Embryonic facial prominence (tissue), 1 donor: ENCODE data around the gene NTPCR.

Source experiments
- DNase-seq: peaks from one replicate; pipeline ENCODE4 v3.0.0-alpha.2; 2016; ENCODE audit errors: extremely low spot score

The NTPCR gene

DNA sequence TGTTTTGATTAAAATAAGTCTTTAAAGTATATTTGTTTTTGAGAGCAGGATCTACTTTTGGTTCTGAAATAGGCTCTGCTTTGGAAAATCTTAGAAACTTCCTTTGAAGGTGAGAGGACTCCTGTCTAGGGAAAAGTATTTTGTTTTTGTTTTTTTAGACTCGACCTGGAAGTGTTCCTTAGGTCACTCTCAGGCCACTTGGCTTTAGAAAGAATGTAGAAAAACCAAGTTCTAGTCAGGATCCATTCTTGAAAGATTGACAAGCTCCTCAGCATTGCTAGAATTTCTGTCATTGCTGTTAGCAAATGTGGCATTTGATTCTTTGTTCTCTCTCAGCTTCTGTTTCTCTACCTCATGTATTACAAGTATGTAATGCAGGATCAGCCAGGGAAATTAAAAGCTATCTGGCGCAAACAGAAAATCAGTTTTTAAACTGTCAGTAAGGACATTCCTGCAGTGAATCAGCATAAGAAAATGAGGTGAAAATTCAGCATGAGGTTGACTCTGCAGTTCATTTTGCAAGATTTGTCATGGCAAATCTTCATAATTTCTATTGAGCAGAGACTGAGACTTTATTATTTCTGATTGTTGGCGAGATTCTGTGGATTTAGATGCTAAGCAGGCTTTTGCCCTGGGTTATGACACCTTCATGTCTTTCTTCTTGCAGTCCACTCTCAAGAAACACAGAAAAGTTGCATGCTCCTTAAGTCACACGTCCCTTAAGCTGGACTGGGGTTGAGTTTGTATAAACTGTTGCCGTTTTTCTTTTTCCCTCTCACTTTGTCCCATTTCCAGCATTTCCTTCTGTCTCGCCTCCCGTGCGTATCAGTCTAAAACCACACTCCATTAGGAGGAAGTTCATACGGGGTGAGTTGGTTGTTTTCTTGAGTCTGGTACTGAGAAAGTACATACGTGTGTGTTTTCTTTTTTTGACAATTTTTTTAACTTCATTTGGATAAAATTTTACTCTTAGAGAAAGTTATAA, 12.6 kb downstream of the NTPCR start:
- no peak for DNase-seq

DNA sequence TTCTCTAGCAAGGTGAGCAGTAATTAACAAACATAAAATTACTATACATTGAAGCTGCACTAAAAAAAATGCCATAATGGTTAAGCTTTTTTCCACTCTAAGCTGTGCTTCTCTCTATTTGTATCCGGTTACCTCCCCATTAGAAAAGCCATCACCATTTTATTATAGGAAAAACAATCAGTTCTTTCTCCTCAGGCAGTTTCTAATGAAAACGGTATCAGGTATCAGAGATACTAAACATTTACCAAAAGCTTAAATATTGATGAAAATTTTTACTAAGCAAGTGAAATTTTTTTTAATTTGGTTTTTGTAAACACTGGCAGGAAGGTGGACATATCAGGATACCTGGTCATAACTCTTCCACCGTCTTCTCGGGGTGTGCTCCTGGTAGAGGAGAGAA, 14.2 kb downstream of the NTPCR start:
- DNase-seq, result no peak

DNA sequence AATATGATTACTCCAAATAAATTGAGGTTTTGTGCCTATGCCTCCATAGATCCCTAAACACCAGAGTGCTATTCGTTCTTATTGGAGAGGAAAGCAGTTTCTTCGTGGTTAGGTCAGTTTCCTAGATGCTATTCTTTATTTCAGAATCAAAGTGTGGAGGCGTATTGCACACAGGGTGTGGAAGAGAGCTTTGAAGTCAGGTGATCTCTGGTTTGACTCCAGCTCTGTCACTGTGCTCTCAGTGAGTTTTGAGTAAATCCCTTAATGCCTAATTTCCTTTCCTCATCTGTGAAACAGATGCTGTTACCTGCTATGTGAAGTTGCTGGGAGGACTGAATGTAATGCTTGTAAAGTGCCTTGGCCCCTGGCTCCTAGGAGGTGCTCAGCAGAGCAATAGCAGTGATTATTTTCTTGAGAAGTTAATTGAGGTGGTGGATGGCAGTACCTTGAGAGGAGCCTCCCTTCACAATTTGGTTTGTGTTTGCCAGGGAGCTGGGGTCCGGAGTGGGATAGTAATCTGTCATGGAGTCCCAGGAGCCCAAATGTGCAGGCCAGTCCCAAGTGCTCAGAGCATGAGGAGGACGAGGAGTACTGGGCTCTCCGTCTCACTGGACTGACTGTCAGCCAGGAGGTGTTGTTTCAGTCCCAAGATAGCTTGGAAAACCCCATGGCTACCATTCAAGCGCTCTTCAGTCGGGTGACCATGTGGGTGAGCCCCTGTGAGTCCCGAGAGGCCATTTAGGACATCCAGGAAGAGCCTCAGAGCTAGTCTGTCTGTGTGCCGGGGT, 14.9 kb downstream of the NTPCR start:
- no peak for DNase-seq

DNA sequence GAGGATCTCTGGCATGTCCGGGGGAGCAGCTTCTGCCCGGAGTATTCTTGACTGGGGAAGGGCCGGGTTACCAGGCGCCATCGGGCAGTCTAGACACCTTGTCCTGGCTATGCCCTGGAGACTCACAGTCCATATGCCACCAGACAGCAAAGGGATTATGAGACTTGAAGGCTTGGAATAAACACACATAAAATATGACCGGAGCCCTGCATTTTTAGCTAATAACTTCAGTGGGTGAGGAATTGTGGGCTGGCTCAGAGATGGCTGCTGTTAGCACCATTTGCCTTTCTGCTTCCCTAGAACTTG, 15.5 kb downstream of the NTPCR start:
- no peak for DNase-seq

DNA sequence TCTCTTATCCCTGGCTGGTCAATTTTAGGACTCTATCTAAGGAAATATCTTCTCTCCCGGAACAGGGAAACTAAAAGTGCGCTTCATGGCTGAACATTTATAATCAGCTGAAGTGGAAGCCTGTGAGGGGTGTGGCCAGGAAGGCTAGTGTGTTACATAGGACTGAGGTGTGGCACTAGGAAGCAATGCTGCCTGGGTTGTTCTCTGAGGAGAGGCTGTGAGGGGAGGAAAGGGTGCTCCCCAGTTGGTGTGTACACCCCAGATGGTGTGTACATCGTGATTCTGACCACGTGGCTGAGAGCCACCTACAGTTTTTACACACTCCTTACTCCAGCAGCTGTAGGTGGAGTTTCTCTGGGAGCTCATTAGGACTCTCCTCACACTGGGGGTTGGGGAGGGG, 16.3 kb downstream of the NTPCR start:
- DNase-seq, result no peak

DNA sequence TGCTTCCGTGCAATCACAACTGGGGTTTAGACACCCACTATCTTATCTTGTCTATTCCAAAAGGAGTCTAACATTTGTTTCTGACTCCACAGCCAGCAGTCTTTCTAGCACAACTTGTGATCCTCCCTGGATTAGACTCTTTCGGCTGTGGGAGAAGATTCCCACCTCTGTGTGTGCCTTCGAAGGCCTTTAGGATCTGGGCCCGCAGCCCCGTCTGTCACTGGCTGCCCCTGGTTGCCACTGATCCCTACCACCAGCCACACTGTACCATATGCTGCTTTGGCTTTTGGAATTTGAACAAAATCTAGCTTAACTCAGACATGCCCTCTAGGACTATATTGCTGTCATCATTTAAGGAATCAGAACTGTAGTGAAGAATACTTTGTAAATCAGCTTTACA, 18.0 kb downstream of the NTPCR start:
- DNase-seq, result no peak

DNA sequence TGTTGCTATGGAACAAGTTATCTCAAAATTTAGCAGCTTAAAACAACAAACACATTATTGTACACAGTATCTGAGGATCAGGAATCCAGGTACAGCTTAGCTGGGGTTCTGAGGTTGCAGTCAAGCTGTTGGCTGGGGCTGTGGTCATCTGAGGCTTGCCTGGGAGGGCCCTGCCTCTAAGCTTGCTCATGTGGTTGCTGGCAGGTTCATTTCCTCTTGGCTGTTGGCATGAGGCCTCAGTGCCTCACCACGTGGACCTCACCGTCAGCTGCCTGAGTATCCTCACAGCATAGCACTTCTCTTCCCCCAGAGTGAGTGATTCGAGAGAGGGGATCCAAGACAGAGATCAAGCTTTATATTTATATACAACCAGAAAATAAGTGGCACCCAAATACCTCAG, 18.6 kb downstream of the NTPCR start:
- DNase-seq, result no peak

DNA sequence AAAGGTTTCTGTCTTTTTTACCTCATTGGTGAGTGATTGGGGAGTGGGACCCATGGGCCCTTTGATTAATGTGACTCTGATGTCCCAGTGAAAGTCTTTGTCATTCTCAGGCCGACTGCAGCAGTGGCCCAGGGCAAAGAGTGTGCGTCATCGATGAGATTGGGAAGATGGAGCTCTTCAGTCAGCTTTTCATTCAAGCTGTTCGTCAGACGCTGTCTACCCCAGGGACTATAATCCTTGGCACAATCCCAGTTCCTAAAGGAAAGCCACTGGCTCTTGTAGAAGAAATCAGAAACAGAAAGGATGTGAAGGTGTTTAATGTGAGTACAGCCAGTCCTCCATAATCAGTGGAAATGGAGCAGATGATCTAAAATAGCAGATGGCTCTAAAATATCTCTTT, 19.4 kb downstream of the NTPCR start:
- no peak for DNase-seq

DNA sequence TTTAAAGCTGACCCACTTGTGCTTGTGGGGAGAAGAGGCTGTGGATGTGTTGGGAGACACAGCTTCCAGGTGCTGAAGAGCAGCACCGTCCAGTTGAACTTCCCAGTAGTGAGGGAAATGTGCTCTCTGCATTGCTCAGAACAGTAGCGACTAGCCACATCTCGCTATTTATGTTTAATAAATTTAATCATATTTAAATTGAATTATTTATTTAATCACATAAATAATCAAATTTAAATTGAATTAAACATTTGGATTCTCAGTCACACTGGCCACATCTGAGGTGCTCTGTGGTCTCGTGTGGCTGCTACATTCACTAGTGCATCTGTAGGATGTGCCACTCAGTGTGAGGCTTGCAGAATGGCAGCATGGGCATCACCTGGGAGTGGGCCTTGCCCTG, 20.1 kb downstream of the NTPCR start:
- DNase-seq, result no peak

DNA sequence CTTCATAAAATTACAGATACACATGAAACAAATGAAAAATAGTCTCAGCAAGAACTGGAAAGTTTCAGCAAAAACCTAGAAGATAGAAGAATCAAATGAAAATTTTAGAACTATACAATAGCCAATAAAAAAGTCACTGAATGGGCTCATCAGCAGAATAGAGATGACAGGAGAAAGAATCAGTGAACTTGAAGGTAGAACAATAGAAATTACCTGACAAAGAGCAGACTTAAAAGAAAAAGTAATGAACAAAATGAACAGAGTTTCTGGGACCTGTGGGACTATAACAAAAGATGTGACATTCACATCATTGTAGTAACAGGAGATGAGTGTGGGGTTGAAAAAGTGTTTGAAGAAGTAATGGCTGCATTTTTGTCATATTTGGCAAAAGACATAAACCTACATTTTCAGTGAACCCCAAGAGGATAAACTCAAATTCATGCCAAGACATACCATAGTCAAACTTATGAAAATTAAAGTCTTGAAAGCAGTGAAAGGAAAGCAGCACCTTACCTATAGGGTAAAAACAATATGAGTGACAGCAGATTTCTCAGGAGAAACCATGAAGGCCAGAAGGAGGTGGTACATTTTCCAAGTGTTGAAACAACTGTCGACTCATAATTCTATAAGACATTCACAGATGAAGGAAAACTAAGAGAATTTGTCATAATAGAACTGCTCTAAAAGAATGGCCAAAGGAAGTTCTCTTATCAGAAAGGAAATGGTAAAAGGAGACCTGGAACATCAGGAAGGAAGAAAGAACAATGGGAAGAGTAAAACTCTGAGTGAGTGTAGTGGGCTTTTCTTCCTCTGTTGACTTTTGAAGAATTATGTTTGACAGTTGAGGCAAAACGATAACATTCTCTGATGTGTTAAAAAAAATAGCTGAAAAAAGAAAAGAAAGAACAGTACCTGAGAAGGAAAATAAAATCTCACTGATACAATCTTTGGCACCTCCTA, 23.5 kb downstream of the NTPCR start:
- DNase-seq, result no peak

DNA sequence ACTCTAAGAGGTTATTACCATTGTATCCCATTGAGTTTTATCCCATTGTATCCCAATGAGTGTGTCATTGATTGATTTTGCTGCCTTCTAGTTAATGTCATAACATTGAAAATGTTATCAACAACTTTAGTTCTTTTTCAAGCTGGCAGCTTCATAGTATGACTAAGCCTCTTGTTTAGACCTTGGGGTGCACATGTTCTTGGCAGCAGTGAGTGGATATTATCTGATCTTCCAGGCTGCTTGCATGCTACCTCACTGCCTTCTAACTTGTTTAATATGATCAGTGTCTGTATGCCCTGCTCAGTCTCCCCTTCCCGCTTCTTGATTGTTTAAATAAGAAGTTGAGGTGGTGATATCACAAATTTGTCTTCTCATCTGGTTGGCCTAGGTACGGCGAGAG, 24.6 kb downstream of the NTPCR start:
- no peak for DNase-seq

DNA sequence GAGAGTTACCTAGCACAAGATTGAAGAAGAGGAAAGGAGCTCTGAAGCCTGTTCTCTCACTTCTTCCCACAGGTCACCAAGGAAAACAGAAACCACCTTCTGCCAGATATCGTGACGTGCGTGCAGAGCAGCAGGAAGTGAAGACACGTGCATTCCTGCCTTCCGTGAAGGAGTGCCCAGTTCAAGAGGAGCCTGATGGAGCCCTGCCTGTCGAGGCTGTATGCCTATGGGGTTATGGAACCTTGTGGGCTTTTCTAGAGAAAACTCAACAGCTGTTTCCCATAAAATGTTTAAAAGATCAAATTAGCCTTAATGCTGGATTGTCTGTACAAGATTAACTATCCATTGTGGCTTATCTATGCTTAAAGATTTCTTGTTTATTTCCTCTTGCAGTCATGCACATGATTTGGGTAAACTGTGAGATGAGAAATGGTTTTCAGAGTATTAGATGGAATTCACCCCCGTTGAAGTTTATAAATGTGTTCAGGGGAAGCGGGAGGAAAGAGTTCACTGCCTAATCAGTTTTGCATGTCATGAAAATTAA, 27.8 kb downstream of the NTPCR start:
- DNase-seq, result no peak

DNA sequence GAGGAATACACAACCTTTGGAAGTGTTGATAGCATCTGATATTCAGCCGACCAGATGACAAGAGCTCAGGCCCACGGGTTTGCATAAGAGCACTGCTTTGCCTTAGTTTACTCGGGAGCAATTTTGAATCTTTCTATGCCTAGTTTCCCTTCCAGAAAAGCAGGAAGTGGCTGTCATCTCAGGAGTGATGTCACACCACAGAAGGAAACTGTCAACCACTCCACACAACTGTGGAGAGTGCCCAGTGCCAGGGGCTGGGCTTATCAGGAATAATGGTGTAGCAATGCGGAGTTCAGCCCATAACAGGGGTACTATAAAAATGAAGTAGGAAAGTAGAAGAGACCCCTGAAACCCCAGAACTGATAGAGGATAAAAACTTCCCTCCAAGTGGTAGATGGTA, 28.4 kb downstream of the NTPCR start:
- no peak for DNase-seq

DNA sequence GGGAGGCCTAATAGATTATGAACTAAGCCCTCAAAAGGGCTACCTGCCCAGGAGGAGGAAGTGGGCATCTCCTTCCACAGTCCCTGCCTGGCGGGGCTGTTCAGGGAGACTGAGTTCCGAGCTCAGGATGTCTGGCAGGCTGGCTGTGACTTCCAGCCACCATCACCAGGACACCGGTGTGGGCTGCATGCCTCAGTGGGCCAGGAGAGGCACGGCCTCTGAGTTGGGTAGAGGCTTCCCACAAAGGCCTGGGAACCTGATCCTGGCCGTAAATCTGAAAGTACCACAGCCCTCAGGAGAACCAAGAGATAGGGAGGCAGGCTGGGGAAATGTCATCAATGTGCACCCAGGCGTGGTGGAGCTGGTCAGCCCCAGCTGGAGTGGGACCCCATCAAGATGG, 29.1 kb downstream of the NTPCR start:
- no peak for DNase-seq

DNA sequence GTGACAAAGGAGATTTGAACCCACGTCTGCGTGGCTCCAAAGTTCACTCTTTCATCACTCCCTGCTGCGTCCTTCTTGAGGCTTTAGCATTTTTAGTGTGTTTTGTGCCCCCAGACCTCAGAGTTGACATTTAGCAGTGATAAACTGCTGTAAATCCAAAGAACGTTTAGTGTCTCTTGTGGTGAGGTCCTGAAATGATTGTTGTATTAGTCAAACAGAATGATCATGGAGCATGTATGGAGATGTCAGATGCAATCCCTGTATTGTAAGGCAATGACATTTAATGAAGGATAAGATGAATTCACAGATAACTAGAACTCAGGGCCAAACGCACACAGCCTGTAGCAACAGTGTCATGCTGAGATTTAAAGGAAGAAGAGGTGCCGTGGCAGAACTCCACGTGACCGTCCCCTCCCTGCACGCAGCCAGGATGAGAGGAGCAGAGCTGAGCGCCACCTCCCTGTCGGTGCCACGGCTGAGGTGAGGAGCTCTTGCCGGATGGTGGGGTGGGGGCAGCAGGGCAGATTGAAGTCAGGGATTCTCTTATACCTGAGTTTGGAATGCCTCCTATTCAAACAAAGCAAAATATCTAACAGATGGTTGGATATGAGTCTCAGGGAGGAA, 30.1 kb downstream of the NTPCR start:
- DNase-seq, result no peak

DNA sequence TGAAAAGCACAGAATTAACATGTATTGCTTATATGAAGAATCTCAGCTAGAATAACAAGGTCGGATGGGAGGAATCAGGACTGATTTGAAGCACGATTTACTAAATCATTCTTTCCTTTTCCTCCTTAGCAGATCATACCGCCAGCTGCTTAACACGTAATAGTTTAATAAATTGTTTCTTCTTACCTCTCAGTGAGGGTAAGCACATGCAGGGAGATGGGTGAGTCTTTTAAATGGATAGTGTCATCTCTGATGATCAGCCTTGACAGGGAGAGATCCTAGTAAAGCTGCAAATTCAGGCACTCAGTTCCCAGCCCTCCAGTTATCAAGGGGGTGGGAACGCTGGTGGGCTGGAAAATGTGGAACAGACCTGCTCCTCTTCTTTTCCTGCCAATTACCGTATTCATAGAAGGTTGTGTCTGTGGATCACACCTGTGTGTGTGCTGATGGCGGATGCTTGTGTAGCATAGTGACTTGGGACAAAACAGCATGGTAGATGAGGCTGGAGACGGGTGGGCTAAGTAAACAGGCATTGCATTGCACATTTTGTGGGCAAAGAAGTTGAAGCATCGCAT, 30.7 kb downstream of the NTPCR start:
- no peak for DNase-seq

DNA sequence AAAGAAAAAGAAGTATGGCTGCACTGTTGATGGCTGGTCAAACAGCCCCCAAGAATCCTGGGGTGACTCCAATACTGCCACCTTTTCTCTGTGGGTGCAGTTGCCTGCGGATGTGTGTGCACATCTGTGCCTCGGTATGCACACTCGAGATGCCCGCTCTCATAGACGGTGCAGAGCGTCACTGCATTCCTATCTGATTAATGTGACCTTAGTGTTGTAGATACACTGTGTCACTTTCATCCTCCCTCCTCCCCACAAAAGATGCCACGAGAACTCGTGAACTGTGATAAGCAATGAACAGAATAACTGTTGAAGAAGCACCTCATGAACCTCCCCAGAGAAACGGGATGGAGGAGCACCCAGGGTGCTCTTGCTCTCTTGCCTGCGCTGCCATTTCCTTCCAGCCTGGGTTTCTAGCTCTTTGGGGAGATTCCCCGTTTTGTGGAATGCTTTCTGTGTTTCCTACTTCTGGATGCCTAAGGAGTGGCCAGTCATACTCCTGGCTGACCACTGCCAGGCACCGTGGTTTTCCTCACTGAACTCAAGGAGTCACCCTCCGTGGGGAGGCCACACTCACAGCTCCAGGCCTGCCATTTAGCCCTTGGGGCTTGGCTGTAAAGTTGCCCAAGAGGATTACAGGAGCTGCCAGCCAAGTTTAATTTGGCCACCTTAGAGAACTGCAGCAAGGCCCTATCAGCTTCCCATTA, 32.0 kb downstream of the NTPCR start:
- DNase-seq, result no peak

DNA sequence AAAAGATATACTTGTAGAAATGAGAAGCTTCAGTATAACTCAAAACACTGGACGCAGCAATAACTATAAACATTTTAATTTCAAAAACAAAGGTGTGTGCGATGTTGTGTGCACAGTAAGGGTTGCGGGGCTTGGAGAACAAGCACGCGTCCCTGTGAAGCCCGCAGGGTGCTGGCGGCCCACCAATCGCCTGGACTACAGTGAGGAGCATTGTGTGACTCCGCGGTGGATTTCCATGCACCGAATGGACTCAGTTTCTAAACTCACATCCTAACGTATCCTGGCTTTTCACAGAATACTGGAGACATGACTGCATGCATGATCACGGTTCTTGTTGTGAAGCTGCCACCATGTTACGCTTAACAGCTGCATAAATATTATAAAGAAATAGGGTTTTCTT, 33.0 kb downstream of the NTPCR start:
- DNase-seq, result no peak

DNA sequence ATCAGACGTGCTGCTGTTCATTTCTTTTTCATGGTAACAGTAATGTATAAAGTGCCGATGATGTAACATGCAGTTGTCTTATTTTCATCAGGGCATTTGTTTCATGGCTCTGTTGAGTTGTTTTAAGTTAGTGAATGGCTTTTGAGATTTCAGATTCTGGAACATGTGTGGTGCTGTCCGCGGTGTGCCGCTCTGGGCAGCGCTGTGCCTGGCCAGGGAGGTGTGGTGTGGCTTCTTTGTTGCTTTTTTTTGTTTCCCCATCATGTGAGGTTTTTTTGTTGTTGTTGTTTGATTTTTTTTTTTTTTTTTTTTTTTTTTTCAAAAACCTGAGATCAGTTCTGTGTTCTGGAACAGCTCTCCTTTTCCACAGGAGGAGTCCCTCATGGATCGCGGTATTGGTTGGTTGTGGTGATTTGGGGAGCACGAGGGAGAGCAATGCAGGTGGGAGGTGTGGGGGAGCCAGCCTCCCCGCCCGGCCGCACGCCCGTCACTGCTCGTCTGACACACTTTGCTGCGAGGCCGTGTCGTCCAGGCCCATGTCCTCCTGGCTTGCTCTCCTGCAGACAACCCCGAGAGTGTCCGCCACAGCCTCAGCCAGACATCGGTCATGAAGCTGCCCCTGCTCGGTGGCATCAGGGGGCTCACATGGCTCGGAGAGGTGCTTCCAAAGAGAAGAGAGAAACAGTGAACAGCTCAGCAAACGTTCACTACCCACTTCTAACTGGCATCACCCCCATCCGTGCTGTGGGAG, 33.6 kb downstream of the NTPCR start:
- no peak for DNase-seq
